Endometrial microvascular endothelial cells (primary cell): ENCODE measurements around the gene MKRN2OS. TPM values are rescaled to one million over a fixed set of nuclear protein-coding genes. Genes with fewer than 3 reads are reported as not detected.

Source experiments
- in situ Hi-C: cut with HindIII; loops from 2 replicates; pipeline ENCODE4 v1.10.0; 2017; ENCODE audit warnings: low sequenced_read_pairs, low pct_unique_long_range_greater_than_20kb; ENCODE audit errors: inconsistent ontology term
- total RNA-seq: library from RNA; depleted of rRNA; stranded (reverse); fragments of >200 nt; gene quantifications from one replicate; pipeline ENCODE4 v1.2.3, GENCODE V29; 2015; ENCODE audit errors: inconsistent ontology term

The MKRN2OS gene, protein sequence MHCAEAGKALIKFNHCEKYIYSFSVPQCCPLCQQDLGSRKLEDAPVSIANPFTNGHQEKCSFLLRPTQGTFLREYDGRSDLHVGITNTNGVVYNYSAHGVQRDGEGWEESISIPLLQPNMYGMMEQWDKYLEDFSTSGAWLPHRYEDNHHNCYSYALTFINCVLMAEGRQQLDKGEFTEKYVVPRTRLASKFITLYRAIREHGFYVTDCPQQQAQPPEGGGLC
- total RNA-seq, result not detected

DNA sequence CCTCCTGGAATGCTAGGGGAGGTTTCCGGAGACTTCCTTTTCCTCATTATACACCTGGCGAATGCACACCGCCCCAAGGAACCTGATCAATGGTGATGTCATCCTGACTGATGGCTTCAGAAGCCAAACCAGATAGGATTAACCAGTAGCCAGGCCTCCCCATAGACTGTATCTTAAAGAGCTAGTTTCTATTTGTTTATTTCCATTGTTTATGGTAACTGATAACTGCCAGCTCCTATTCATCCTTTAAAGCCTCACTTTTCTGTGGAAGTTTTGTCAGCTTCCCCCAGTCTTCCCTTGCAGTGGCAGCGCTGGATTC is at the start of gene MKRN2OS:
TSS of gene MKRN2OS (minus strand) at position 27 of the 319 bp plus-strand sequence. CDS start 35 bp downstream, outside the sequence.
- in situ Hi-C loops, result no loop called here

DNA sequence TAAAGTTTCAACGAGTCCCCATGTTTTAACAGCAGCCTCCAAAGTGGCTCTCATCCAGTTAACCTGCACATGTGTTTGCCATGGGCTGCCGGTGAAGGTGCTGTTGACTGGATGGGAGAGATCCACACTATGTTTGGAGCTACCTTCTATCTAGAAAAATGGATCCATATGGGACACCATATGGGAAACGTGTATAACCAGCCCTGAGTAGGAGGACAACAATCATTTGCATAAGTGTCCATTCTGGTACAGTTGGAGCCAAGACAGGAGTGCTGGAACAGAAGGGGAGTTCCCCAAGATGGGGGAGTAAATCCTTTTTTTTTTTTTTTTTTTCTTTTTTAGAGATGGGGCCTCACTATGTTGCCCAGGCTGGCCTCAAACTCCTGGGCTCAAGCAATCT is 48.2 kb upstream of the MKRN2OS start:
- in situ Hi-C loops, result no loop called here

DNA sequence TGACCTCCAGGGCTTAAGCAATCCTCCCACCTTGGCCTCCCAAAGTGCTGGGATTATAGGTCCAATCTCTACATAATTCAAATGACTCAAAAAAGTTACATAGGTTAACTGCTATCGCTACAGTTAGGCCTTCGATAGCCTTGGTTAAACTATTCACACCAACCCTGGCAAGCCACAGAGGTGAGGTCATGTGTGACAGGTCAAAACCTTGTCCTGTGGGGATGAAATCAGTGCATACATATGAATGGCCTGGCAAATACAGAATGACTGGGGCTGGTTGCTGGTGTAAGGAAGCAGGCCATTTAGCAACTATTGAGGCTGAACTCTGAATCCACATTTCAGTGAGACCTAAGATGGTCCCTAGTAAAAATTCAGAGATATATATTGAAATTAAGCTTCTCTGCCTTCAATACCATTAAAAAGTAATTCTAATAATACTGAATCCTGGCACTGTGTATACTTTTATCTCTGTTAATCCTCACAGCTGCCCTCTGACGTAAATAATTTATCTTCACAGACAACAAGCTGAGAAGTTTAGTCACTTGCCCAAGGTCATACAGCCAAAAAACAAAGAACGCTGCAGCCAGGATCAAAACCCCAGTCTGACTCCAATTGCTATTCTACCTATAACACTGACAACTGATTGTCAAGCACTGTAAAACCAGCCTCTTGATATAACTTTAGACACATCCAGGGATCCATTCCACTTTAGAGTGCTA is 46.9 kb upstream of the MKRN2OS start:
- in situ Hi-C loops, result no loop called here

DNA sequence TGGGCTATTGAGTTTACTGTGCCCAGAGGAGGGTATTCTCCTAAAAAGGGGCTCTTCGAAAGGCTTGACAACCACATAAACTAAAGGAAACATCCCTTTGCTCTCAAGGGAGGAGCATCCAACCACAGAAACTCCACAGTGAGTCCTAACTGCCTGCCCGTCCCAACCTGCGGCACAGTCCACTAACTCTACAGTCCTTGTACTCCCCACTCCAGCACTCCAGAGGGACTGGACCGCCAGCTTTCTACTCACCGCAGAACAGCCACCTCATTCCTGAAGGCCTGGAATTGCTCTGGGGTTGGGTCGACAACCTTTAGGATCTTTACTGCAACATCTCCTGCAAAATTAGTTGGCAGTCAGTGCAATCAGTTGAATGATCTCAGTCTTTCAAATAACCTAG is 46.2 kb upstream of the MKRN2OS start:
- in situ Hi-C loops, result no loop called here

DNA sequence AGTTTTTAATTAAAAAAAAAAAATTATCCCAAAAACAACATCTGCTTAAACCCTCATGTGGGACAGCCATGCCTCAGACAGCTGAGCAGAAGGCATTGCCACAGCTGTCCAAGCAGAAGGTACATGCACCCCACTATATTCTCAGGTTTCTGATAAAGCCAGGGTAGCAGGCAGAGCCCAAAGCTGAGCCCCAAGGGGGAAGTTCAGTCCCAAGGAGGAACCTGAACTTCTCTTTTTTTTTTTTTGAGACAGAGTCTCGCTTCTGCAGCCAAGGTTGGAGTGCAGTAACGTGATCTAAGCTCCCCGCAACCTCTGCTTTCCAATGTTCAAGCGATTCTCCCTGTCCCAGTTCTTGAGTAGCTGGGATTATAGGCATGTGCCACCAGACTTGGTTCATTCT is 44.8 kb upstream of the MKRN2OS start:
- in situ Hi-C loops, result no loop called here

DNA sequence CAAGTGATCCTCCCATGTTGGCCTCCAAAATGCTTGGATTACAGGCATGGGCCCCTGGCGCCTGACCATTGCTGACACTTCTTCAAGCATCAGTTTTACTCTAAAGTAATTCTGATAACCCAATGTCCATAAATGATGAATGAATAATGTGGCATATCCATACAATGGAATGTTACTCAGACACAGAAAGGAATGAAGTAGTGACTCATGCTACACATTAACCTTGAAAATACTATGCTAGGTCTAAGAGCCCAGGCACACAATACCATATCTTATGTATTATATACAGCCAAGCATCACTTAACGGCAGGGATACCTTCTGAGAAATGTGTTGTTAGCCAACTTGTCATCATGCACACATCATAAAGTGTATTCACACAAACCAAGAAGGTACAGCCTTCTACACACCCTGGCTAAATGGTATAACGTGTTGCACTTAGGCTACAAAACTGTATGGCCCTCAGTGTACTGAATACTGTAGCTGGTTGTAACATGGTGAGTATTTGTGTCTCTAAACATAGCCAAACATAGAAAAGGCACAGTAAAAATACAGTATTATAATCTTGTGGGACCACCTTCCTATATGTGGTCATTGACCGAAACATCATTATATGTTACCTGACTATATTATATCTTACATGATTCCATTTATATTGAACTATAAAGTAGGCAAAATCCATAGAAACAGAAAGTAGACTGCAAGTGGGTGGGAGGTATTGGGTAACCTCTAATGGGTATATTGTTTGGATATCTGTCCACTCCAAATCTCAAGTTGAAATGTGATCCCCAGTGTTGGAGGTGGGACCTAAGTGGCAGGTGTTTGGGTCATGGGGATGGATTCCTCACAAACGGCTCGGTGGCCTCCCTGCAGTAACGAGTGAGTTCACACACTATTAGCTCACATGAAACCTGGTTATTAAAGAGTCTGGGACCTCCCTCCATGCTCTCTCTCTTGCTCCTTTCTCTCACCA is 43.0 kb upstream of the MKRN2OS start:
- in situ Hi-C loops, result no loop called here

DNA sequence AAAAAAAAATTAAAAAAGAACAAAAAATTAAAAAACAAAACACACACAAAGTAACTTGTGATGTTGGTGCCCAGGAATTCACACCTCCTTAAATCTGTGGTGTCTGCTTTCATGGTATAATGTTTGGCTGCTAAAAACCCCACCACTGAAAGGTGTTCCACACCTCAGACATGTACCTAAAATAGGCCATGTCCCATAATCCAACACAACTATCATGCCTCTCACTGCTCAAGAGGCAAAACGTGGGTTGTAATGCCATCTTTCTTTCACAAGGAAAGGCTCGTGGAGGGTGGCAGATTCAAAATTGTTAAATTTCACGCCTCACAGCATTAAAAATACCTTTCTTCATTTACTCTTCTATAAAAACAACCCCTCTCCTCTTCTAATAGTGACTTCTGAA is 41.1 kb upstream of the MKRN2OS start:
- in situ Hi-C loops, result no loop called here

DNA sequence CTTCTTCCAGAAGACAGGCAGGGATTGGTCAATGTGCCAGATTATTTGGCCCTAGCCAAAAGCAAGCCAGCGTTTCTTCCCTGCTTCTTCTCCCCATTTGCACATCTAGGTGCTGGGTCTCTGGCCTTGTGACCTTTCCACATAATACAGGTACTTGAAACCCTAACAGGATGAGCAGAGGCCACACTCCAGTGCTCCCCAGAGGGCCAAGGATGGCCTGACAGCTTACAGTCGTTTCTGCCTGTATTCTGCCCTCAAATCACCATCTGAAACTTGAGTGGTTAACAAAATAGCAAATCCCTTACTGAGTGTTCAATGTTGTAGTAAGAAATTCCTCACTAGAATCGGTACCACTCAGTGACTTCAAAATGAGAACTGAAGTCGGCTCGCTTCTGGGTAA is 40.7 kb upstream of the MKRN2OS start:
- in situ Hi-C loops, result no loop called here

DNA sequence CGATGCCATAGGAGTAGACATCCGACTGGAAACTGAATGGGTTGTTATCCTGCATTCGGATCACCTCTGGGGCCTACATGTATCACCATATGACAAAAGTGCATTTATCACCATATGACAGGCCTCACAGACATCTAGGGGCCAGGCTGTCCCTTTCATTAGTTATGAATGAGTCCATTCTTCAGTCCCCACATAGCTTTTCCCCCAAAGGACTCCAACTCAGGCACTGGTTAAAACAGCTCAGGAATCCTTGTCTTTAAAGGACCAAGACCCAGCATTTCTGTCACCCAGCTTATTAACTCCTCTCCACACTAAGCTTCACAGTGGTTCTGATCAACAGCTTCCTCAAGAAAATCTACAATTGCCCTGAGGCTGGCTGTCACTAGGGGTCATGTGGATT is 39.9 kb upstream of the MKRN2OS start:
- in situ Hi-C loops, result no loop called here

DNA sequence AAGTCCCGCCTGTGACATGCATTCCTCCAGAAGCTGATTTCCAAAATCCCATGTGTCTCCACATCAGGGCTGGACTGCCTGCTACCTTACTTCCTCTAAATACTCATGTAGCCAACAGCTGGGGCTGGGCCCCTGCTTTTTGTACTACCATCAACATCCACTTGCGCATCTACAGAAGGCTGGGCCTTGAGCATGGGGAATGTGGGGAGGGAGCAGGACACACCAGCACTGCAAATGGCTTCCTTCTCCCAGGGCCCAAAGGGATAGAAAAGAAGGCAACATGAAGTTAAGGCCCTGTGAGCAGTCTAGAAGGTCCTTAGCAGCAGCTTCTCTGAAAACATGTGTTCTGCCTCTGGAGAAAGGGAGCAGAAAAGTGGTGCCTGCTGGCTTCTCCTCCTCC is 38.8 kb upstream of the MKRN2OS start:
- in situ Hi-C loops, result no loop called here

DNA sequence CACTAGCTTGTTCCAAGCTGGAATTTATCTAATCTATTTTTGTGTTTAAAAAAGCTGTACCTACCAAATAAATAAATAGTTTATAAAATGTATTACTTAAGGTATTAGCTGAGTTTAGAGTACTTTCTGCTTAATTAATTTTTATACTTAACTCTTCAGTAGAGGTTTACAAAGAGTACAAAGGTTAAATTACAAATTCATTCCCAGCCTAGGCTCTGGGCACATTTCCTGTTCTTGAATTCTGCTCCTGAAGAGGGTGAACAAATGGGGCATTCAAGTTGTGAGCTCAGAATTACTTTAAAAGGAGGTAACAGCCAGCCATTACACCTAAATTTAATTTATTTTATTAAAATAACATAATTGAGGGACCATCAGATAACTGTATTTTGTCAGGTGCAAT is 38.0 kb upstream of the MKRN2OS start:
- in situ Hi-C loops, result no loop called here

DNA sequence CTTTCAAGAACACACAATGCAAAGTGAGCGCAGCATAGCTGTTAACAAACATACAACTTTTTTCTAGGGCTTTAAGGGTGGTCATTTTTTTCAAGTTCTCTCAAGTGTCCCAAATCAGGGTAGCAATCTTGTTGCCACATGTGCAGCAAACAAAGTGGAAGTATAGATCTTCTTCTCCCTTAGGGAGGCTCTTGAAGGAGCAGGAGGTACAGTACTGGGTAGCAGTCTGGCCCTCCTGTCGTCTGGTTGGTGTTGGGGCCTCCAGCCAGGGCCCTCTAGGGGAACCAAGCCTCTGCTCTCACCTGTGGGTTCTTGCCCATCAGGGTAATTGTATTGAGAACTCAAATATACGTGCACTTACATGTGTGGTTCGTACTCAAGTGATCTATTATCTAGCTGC is 37.4 kb upstream of the MKRN2OS start:
- in situ Hi-C loops, result no loop called here

DNA sequence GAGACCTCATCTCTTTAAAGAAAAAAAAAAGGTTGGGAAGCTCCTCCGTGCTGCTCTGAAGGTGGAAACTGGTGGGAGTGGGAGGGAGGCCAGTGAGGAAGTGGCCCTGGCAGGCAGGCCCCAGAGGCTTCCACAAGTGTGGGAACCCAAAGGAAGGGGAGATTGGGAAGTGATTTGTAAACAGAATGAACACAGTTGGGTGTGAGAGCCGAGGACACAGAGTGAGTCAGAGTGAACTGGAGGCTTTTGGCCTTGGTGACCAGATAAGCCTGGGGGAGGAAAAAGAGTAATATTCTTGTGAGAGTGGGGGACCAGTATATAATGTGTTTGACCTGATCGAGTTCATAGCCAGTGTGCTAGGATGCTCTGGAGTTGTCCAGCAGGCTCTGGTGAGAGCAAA is 34.6 kb upstream of the MKRN2OS start:
- in situ Hi-C loops, result no loop called here

DNA sequence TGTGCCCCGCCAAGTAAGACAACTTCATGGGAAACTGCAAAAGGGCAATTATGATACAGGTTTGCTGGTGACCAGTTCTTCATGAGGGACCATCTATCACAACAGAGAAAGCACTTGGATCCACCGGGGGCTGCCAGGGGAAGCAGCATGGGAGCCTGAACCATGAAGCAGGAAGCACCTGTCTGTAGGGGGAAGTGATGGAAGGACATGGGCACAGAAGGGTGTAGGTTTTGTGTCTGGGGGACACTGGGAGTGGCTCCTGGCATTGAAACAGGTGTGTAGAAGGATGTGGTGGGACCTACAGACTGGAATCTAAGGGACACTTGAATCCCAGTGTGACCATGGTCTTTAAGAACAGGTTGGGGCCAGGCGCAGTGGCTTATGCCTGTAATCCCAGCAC is 34.2 kb upstream of the MKRN2OS start:
- in situ Hi-C loops, result no loop called here

DNA sequence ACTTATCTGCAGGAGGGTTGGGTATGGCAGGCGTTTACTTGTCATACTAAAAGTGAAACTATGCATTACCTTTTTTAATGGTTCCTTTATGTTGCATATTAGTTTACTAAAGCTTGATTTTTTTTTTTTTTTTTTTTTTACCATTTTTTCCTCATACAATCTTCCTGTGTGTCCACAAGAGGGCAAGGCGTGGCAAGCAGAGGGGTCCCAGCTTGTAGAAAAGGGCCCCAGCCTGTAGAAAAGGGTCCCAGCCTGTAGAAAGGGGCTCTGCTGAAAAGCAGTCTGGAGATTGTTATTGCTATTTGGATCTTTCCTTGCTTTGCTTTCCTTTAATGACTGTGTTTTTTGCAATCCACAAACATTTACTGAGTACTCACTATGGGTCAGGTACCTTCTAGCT is 33.4 kb upstream of the MKRN2OS start:
- in situ Hi-C loops, result no loop called here

DNA sequence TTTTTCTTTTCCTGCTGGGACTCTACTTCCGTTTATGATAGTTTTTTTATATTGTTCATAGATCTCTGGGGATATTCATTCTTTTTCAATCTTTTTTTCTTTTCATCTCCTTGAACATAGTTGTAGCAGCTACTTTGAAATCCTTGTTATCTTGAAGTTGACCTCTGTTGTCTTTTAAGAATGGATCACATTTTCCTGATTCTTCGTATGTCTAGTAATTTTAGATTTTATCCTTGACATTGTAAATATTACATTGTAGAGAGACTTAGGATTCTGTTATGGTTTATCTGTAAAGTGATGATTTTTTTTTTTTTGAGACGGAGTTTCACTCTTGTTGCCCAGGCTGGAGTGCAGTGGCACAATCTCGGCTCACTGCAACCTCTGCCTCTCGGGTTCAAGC is 32.1 kb upstream of the MKRN2OS start:
- in situ Hi-C loops, result no loop called here

DNA sequence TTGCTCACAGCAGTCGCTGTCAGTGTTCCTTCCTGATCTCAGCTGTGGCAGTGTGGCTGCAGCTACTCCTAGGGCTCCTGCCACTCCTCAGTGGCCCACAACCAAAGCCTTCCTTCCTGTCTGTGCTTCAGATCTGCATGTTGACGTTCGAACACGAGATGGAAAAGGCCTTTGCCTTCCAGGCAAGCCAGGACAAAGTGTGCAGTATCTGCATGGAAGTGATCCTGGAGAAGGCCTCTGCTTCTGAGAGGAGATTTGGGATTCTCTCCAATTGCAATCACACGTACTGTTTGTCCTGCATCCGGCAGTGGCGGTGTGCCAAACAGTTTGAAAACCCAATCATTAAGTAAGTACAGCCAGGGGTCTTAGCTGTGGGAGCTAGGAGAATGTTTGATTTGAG is 29.4 kb upstream of the MKRN2OS start:
- in situ Hi-C loops, result no loop called here

DNA sequence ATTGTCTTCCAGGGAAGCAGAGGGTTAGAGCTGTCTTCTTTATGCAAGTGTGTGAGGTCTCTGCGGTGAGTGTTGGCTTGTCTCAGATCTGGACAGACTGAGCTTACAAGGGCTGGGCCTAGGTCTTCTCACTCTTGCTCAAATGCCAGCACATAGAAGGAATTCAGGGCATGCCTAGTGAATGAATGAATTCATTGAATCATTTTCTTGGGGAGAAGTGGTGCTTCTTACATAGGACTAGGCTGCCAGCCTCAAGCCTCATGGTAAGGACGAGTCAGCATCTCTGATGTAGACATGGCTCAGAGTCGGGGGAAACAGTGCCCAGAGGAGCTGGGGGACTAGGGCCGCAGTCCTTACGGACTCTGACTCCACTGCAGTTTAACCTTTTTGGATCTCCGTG is 28.8 kb upstream of the MKRN2OS start:
- in situ Hi-C loops, result no loop called here

DNA sequence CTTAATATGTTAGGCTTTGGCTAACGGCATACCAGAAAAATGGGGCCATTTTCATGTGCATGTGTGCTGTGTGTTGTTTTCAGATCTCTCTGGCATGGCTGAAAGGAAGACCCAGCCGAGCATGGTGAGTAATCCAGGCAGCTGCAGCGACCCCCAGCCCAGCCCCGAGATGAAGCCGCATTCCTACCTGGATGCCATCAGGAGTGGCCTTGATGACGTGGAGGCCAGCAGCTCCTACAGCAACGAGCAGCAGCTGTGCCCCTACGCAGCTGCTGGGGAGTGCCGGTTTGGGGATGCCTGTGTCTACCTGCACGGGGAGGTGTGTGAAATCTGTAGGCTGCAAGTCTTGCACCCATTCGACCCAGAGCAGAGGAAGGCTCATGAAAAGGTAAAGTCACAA is 26.7 kb upstream of the MKRN2OS start:
- in situ Hi-C loops, result no loop called here

DNA sequence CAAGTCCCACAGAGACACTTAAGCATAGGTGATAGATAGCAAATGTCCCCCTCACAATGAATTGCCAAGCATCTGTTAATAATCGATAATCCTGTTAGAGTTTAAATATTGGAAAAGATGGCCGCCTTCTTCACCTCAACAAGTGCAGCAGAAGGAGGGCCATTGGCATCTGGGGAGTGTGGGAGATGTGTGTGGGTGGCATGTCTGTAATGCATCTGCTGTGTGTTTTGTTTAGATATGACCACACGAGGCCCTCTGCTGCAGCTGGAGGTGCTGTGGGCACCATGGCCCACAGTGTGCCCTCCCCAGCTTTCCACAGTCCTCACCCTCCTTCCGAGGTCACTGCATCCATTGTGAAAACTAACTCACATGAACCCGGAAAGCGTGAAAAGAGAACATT is 24.5 kb upstream of the MKRN2OS start:
- in situ Hi-C loops, result no loop called here
